HG03575 (cell line): ENCODE data around the gene PNMA6A.
"Not testable (repeated sequence)": the region's sequence is repeated elsewhere in the genome, so short reads cannot be mapped to it uniquely, and the experiment has no call there.

ENCODE experiments used
- ATAC-seq: cut with Tn5 transposase; IDR thresholded peaks from one replicate; pipeline ENCODE4 v1.9.1; 2021; ENCODE audit not compliant: unreplicated experiment, insufficient number of reproducible peaks, low FRiP score; ENCODE audit errors: extremely low read depth

Gene PNMA6A

GRCh38 chrX:153071909-153072583 is at the start of gene PNMA6A:
PNMA6A (plus strand) TSS chrX:153072454; CDS start chrX:153073063, 609 bp downstream.
- ATAC-seq, result not testable (repeated sequence)

DNA sequence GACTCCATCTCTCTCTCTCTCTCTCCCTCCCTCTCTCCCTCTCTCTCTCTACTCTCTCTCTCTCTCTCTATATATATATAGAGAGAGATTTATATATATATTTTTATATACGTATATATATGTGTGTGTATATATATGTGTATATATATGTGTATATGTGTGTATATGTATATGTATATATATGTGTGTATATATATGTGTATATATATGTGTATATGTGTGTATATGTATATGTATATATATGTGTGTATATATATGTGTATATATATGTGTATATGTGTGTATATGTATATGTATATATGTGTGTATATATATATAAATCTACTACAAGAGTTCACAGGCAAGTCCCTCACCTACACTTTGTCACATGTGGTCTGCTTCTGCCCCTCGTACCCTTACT is 45.8 kb upstream of the PNMA6A start:
- ATAC-seq, result not testable (repeated sequence)

GRCh38 chrX:153028487-153028886 is 43.8 kb upstream of the PNMA6A start:
- not testable (repeated sequence) for ATAC-seq

- ATAC-seq, result no peak
Observed at GRCh38 chrX:153029162-153029561, 43.1 kb upstream of the PNMA6A start.

GRCh38 chrX:153029875-153030274 is 42.4 kb upstream of the PNMA6A start:
- ATAC-seq, result no peak

- no peak for ATAC-seq
Observed at GRCh38 chrX:153030801-153031200, 41.5 kb upstream of the PNMA6A start.

GRCh38 chrX:153032397-153033118 is 39.7 kb upstream of the PNMA6A start:
- ATAC-seq, result no peak

DNA sequence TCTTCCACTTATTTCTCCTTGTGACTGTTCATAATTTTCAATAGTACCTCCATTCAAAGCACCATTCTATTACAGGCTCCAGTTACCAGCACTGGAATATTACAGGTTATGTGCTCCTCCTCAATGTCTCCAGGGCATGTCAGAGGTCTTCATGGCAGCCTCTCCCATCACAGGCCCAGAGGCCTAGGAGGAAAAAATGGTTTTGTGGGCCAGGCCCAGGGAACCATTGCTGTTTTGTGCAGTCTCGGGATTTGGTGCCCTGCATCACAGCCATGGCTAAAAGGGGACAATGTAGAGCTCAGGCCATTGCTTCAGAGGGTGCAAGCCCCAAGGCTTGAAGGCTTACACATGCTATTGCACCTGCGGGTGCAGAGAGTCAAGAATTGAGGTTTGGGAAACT is 23.2 kb upstream of the PNMA6A start:
- no peak for ATAC-seq

DNA sequence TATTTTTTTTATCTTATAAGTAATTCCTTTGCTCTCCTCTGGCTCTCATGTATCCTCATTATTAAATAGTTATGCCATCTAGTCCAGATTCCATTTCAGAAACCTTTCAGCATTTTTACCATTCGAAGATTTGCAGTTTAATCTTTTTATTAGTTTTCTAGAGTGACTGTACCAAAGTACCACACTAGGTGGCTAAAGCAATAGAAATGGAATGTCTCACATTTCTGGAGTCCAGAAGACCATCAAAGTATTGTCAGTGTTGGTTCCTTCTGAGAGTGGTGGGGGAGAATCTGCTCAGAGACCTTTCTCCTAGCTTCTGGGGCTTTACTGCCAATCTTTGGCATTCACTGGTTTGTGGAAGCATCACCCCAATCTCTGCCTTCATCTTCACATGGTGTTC is 19.7 kb upstream of the PNMA6A start:
- no peak for ATAC-seq

DNA sequence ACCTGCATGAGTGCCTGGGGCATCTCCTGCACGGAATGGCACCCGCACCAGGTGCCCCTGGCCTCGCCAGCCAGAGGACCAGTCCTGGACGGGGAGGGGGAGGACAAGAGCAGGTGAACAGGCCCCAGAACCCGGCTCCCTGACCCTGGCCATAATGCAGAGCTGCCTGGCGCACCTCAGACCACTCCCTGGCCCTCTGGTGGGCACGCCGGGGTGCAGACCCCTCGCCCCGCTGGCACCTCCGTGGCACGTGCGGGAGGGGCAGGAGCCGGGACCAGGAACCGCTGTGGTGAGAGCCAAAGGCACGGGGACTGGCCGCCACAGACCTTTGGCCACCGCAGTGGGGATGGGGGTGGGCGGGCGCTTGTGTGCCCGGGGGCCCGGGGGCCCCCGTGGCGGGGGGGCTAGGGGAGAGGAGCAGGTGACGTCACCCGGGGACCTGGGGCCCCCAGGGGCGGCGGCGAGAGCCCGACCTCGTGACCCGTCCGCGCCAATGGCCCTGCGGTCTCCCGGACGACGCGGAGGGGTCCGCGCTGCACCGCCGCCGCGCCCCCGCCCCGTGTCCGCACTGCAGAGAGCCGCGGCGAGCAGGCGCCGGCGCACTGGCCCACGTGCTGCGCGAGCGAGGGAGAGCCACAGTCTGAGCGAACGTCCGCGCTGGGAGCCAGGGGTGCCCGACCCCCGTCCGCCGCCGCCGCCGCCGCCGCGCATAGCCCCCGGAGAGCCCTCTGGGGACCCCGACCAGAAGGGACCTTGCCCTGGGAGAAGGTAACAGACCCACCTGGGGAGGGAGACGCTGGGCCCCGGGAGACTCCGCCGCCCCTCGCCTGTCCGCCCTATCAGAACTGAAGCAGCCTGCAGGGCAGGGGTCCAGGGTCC is 16.1 kb upstream of the PNMA6A start, which contains the start of gene PNMA3:
TSS of gene PNMA3 (plus strand) at position 600 of the 879 bp plus-strand sequence. CDS start 586 bp downstream, outside the sequence.
- no peak for ATAC-seq

- ATAC-seq, result no peak
Observed at GRCh38 chrX:153057281-153057680, 15.0 kb upstream of the PNMA6A start.

DNA sequence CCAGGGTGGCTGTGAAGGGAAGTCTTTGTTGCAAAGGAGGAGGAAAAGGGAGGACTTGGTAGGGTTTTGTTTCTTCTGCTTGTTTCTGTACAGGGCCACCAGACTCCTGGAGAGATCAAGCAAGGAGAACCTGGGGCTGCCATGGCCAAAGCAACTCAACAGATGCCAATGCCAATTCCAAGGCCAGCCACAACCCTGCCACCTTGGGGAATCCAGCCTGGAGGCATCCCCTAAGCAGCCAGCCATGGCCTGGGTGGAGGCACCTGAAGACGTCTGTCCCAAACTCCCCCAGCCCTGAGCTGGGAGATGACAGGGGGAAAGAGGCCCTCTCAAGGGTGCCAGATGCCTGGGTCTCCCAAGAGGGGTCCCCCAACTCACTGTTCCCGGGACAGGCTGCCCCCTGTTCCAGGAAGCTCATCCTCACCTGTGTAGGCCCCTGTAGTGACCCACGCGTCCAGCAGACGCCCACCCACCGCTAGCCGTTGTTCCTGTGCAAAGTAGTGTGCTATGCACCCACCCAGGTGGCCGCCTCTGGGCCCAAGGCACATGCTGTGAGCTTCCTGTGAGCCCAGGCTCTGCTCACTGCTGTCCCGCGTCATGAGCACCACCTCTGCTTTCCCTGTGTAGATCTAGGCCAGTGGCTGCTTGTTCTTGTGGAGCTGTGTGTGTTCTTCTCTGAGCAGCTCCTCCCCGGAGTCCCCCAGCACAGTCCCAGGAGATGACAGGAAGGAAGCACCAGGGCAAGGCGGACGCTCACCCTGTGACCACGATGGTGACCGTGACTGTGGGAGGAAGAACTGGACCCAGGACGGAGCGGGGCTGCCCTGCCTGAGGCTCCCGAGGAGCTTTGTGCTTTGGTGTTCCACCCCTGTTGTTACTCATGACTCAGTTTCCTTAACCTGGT is 12.8 kb upstream of the PNMA6A start:
- ATAC-seq, result no peak

DNA sequence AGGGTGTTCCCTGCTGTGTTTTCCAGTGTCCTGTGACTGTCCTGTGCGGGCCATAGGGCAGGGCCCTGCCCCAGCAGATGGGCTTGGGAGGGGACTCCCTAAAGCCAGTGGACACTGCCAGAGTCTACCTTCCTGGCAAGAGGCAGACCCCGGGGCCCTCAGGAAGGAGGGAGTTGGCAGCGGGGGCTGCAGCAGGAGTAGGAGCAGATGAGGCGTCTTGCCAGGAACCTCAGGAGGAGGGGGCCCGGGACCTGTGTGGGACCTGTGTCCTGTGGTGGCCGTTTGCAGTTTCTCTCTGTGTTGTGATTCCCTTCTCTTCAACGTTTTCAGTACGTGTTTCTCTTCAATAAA is 12.2 kb upstream of the PNMA6A start:
- no peak for ATAC-seq

GRCh38 chrX:153061732-153062131 is 10.5 kb upstream of the PNMA6A start:
- ATAC-seq, result no peak

DNA sequence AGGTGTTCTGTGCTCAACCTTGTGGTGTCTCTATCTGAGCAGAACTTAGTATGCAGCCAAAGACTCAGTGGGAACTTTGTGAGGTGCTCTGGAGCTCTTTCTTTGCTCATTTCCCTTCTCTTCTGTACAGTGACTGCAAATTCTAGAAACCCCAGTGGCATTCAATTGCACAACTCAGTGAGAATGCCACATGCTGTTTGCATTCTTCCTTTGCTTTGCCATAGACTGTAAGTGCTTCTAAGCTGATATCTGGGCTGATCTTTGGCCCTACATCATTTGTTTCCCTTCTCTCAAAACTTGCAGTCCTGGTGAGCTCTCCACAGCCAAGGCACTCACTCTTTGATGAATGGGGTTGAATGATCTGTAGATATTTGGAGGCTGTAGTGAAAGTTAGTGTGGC is 8.9 kb upstream of the PNMA6A start:
- ATAC-seq, result no peak

GRCh38 chrX:153064061-153064460 is 8.2 kb upstream of the PNMA6A start:
- no peak for ATAC-seq

DNA sequence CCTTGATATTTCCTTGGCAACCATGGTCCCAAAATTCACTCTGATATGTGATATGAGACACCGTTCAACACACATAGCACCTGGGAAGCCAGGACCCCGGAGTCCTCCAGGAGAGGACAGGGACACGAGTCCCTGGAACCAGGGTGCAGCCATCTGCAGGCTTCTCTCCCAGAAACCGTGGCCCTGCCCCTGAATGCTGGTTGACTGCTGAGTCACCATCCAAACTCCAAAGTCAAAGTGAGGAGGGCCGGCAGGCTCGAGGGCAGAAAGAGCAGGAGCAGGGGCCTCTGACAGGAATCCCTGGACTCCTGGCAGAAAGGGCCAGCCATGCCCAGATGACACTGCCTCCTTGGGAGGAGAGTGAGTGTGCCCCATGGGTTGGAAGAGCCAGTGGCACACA is 6.9 kb upstream of the PNMA6A start:
- no peak for ATAC-seq

DNA sequence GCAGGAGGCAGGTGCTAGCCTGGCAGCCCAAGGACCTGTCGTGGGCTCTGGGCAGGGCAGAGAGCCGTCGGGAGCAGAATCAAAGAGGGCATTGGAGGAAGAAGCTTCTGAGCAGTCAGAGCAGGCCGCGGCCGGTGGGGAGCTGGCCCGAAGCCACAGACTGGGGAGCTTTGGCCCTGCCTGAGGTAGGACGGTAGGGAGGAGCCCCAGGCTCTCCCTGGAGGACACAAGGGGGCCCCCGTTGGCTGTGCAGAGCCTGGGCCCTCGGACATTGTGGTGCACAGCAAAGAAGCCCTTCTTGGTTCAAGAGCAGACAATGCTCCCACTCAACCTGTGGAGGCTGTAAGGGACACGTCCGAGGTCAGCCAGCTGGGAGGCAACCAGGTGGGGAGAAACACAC is 5.9 kb upstream of the PNMA6A start:
- not testable (repeated sequence) for ATAC-seq

GRCh38 chrX:153073331-153073730 is 1.1 kb downstream of the PNMA6A start:
- not testable (repeated sequence) for ATAC-seq
